H1 (cell line): ENCODE data around the gene BIRC5. TPM values are rescaled to one million over a fixed set of nuclear protein-coding genes. Genes with fewer than 3 reads are reported as not detected.

Experiments
- BCL11A ChIP-seq, 2 experiments: IDR thresholded peaks; one replicate each; pipeline ENCODE4 v1.6.1; 2011; ENCODE audit warnings: low read depth in 2 of 2, low read length in 2 of 2, mild to moderate bottlenecking in 2 of 2
- CEBPB ChIP-seq: IDR thresholded peaks from 2 replicates; pipeline ENCODE4 v1.6.1; 2012; ENCODE audit warnings: low read depth, low read length
- TAF7 ChIP-seq: optimal IDR thresholded peaks from 2 replicates; pipeline ENCODE3; 2011; ENCODE audit warnings: low read depth, mild to moderate bottlenecking, inconsistent platforms, low read length, moderate library complexity, borderline replicate concordance
- polyA plus RNA-seq, 7 experiments: library from polyadenylated mRNA; depleted of rRNA in 3 of 7; stranded (reverse) in 5 of 7; unstranded in 2 of 7; fragments of >200 nt in 5 of 7; fragments of 200-250 nt in 2 of 7; gene quantifications; 1 replicate in 5 of 7; 2 replicates in 1 of 7; 4 replicates in 1 of 7; pipeline versions ENCODE4 v1.2.1 to v1.2.3, GENCODE V29; 2011 to 2013; ENCODE audit warnings: missing spikeins in 2 of 7, mixed read lengths in 2 of 7
- total RNA-seq: library from RNA; stranded (reverse); fragmentation: NEBNext Ultra II Directional; extraction: Animal tissue kit (Norgen Biotek cat#: 25700); gene quantifications from 2 replicates; pipeline ENCODE4 v1.2.1, GENCODE V29; 2021

The BIRC5 gene
- total and polyA plus RNA-seq, 2 of the 8 experiments (the other 6 are each of a cell fraction or from before 2014, with no cell fraction given), result 42.2 to 108 TPM

- no peak for TF ChIP-seq TAF7
- no peak for TF ChIP-seq BCL11A (IDR thresholded peaks at IDR 0.05; ENCODE audit: low read depth in 2 of 2, low read length in 2 of 2)
- TF ChIP-seq CEBPB, result no peak
Observed at GRCh38 chr17:78219396-78220150, 5.5 kb downstream of the BIRC5 start (continued).
